SH-SY5Y (cell line): ENCODE measurements around the gene USP15.

Source experiments
- GATA2 ChIP-seq: IDR thresholded peaks from 2 replicates; pipeline ENCODE4 v1.6.1; 2011; ENCODE audit warnings: mild to moderate bottlenecking, low read depth, low read length
- GATA3 ChIP-seq: IDR thresholded peaks from 2 replicates; pipeline ENCODE4 v1.6.1; 2011; ENCODE audit warnings: low read depth, mild to moderate bottlenecking, low read length, moderate library complexity

Gene USP15

DNA sequence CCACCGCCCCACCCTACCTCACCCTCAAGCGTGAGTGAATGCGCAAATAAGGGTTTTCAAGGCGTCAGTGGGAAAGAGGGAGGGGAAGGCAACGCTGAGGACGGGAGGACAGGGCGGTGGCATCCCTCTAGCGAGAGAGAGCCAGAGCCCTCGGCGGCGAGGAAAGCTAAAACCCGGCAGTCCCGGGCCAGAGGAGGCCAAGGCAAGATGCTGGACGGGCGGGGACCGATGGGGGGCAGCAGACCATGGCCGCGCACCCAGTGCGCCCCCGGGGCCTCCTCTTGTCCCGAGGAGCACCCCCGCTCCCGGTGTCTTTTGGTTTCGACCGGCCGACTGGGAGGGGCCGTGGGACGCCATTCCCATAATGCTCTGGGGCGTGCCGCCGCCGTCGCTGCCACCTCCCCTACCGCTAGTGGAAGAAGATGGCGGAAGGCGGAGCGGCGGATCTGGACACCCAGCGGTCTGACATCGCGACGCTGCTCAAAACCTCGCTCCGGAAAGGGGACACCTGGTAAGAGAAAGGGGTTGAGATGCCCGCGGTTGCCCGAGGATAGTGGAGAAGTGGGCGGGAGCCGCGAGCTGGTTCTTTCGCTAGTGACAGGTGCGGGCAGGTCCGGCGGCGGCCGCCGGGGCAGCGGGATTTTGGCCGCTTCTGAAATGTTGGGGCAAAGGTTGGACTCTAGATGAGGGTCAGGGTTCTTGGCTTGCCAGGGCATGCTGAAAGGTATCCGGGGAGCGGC, at the start of gene USP15:
USP15 (plus strand) TSS at position 412 of the 740 bp plus-strand sequence; CDS start at position 423, 11 bp downstream.
- TF ChIP-seq GATA2 (no peak), GATA3 (no peak)

DNA sequence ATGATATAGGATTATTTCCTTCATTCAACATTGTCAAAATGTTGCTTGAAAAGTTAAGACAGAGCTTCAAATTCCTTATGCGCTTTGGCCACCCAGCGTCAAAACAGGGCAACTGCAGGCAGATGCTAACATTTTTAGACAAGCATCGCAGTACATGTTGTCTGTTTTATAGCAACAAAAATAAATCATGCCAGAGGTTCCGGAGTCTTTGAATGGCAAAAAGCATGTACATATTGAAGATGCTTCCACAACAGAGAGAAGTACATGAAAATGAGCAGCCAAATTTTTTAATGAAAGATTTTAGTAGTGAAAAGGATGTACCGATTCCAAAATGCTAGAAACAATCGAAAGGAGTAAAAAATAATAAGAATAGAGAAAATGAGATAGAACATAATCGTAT, 49.8 kb upstream of the USP15 start:
- TF ChIP-seq GATA2 (no peak), GATA3 (no peak)

DNA sequence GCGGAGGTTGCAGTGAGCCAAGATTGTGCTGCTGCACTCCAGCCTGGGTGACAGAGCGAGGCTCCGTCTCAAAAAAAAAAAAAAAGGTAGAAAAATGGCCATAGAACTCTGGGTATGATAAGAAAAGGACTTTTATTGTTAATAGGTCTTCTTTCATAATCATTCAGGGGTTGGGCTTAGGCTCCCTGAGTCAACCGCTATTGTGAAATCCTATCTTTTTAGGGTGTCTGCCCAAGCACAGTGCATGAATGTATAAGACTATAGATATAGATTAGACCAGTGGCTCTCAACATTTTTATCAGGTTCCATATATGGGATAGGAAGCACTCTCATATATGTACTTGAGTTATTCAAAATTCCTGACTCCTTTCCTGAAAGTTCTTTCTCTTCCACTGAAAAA, 48.7 kb upstream of the USP15 start:
- no peak for TF ChIP-seq GATA2
- TF ChIP-seq GATA3, result no peak

DNA sequence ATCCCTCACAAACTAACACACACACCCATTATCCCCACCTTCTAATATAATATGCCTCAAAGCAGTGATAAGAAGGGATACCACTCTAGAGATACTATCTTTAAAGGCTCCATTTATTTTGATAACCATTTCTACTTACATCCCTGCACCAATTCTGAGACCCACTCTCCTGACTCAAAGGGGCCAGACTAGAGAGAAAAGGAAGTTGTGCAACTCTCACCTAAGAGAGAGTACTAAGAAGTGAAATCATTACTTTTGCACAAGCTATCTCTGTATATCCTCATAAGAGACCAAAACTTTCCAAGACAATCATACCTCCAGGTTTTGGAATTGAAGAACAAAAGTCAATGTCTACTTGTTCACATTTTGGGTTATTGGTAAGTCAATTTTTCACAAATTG, 45.4 kb upstream of the USP15 start:
- TF ChIP-seq GATA2 (no peak), GATA3 (no peak)

GRCh38 chr12:62215506-62215905, 44.7 kb upstream of the USP15 start:
- TF ChIP-seq GATA3, result no peak
- TF ChIP-seq GATA2, result no peak

- no peak for TF ChIP-seq GATA3
- TF ChIP-seq GATA2, result no peak
Observed at GRCh38 chr12:62217466-62218194, 42.6 kb upstream of the USP15 start.

- no peak for TF ChIP-seq GATA3
- no peak for TF ChIP-seq GATA2
Observed at GRCh38 chr12:62221107-62221506, 39.1 kb upstream of the USP15 start.

DNA sequence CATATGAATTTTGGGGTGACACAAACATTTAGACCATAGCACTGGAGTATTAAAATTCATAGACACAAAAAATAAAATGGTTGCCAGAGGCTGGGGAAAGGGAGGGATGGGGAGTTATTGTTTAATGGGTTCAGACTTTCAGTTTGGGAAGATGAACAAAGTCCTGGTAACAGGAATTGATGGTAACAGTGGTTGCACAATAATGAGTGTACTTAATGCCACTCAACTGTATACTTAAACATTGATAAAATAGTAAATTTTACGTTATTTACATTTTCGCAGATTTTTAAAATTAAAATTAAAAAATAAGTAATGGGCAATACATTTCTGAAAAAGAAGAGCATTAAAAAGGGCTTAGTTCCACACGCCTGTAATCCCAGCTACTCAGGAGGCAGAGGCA, 35.6 kb upstream of the USP15 start:
- no peak for TF ChIP-seq GATA3
- TF ChIP-seq GATA2, result no peak

DNA sequence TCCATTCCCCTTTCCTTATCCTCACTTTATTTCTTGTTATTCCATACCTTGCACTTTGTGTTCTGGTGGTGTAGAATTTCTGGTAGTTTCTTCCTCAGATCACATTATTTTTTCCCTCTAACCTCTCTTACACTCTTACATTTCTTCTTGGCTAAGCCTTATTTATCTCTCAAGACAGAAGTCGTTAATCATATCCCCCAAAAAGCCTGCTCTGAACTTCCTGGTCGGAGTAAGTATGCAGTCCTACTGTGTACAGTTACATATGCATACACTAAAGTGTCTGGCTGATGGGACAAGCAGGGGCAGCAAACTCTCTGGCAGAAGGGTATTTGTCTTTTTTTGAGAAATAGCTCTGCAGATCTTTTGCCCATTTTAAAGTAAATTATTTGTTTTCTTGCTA, 33.1 kb upstream of the USP15 start:
- no peak for TF ChIP-seq GATA3
- no peak for TF ChIP-seq GATA2

DNA sequence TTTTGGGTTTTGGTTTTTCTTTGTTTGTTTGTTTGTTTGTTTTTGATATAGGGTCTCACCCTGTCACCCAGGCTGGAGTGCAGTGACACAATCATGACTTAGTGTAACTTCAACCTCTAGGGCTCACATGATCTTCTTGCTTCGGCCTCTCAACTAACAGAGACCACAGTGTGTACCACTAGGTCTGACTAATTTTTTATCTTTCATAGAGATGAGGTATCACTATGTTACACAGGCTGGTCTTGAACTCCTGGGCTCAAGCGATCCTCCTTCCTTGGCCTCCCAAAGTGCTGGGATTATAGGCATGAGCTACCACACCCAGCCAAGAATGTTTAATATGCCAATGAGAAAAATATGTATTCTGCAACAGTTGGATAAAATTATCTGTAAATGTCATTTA, 29.6 kb upstream of the USP15 start:
- TF ChIP-seq GATA3 (no peak), GATA2 (no peak)

DNA sequence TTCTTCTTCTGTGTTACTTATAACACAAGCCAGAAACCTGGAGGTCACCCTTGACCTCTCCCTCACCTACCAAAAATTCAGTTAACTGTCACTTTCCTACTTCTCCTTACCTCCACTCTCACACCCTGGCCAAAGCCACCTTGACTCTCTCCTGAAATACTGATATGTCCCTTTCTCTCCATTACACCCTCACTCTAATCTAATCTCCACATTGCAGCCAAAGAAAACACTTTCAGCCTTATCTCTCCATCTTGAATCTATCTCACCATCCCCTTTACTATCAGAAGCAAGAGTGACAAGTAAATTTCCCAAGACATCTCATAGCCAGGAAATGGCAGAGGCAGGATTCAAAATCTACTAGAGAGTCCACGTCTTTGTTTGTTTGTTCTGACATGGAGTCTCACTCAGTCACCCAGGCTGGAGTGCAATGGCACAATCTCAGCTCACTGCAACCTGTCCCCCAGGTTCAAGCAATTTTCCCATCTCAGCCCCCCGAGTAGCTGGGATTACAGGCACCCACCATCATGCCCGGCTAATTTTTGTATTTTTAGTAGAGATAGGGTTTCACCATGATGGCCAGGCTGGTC, 28.0 kb upstream of the USP15 start:
- TF ChIP-seq GATA2 (no peak), GATA3 (no peak)

- no peak for TF ChIP-seq GATA3
Observed at GRCh38 chr12:62233805-62234204, 26.4 kb upstream of the USP15 start.

- TF ChIP-seq GATA2 (no peak), GATA3 (no peak)
Observed at GRCh38 chr12:62239571-62239970, 20.6 kb upstream of the USP15 start.

GRCh38 chr12:62247281-62248045, 12.7 kb upstream of the USP15 start:
- TF ChIP-seq GATA3 (no peak), GATA2 (no peak)

DNA sequence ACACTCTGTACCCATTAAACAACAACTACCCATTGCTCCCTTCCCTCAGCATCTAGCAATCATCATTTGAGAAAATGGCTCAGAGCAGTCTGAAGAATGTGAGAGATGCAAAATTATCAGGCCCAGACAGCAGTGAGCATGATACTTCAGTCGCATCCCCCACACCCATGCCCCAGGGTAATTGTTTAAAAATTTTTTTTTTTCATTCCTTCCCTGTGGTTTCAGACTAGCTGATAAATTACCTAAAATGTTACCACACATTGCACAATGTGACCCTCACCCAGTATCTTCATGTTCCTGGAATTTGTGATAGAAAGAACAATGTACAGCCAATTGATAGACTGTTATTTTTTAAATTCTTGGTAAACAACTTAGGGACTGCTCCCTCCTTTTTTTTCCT, 11.3 kb upstream of the USP15 start:
- TF ChIP-seq GATA3, result no peak
- TF ChIP-seq GATA2, result no peak
